Measurements from ENCODE around the gene SCG3. TPM values are rescaled to one million over a fixed set of nuclear protein-coding genes. Genes with fewer than 3 reads are reported as not detected.

Gene SCG3
- total and polyA plus RNA-seq, 2 of the 4 experiments (the other 2 are of a cell fraction): 0.02 TPM; not detected in 1

DNA sequence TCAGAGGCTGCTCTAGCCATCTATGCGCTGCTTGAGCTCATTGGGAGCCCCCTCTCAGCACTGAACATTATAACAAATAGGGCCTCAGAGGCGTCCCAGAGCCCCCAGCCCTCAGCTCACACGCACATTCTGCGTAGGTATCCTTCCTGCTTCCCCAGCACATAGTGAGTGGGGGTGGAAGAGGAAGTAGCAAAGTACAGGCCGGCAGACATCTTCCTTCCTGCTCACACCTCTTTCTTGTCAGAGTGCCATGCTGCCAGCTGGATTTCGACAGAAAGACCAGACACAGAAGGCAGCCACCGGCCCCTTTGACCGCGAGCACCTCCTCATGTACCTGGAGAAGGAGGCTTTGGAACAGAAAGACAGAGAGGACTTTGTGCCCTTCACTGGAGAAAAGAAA is 86.7 kb downstream of the SCG3 start:
- WGBS, 2 experiments (ENCODE audit: extremely low coverage in 2 of 2, insufficient read length in 1 of 2): no CpG with 5 or more reads among the region's 9 CpGs
- POLR2A ChIA-PET (ENCODE audit: unreplicated experiment): no interaction called here
- H2AFZ ChIP-seq (replicated peaks; ENCODE audit: low read length, poor library complexity): no peak overlapping the region

More for the DNA sequence above, 86.7 kb downstream of the SCG3 start:
- intact Hi-C loops (cut with micrococcal nuclease) (no loop called here), in situ Hi-C loops (cut with MboI; ENCODE audit: low sequenced_read_pairs) (no loop called here), dilution Hi-C loops (cut with HindIII; ENCODE audit: low sequenced_read_pairs, unreplicated experiment) (no loop called here)
- Histone ChIP-seq H2BK5ac (ENCODE audit: low read depth, low read length, poor library complexity, severe bottlenecking) (no peak overlapping the region), H2AK5ac (ENCODE audit: low read depth, low read length) (no peak overlapping the region), H3K4me2 (ENCODE audit: low read depth, low read length) (no peak overlapping the region), H3K4ac (ENCODE audit: low read depth, low read length) (no peak overlapping the region), H2BK120ac (ENCODE audit: low read depth, low read length) (no peak overlapping the region), H3K9me3 (ENCODE audit: control insufficient read depth, insufficient read depth, low read length) (no peaks in the 10 kb centered on the region), H3K4me3 (ENCODE audit: insufficient read depth, low read depth, low read length) (no peak overlapping the region), H3K18ac (ENCODE audit: low read depth, low read length) (no peak overlapping the region), H3K9me1 (ENCODE audit: insufficient read depth, low read length) (peaks cover 6% of the 10 kb centered on the region; the same call in 1 of the 2 replicates), H3K14ac (replicated peaks; ENCODE audit: low read depth, low read length) (no peak overlapping the region), H3K4me1 (ENCODE audit: control insufficient read depth, insufficient read depth, low read length) (no peaks in the 10 kb centered on the region), H3K56ac (ENCODE audit: extremely low read depth, insufficient read depth, low read length) (no peak overlapping the region), H4K20me1 (ENCODE audit: insufficient read depth, low read length) (no peaks in the 10 kb centered on the region), H4K8ac (ENCODE audit: low read depth in 2 of 2, low read length in 2 of 2) (no peak overlapping the region), H4K5ac (ENCODE audit: low read depth, low read length) (no peak overlapping the region), H3K36me3 (ENCODE audit: control insufficient read depth, insufficient read depth, low read length) (peaks cover 5% of the 10 kb centered on the region; the same call in 1 of the 2 replicates), H2AK9ac (replicated peaks; ENCODE audit: low read depth, low read length, poor library complexity) (no peak overlapping the region), H4K91ac (ENCODE audit: insufficient read depth, low read depth, low read length) (no peak overlapping the region), H3K79me1 (ENCODE audit: low read depth in 1 of 2, low read length in 2 of 2) (no peaks in the 10 kb centered on the region; a peak in 2 of 4 replicates), H3K27me3 (ENCODE audit: control insufficient read depth, insufficient read depth, low read length) (no peaks in the 10 kb centered on the region), H3K9ac (ENCODE audit: low read depth, low read length) (no peak overlapping the region), H2BK20ac (ENCODE audit: low read depth, low read length) (no peak overlapping the region), H3K23ac (ENCODE audit: low read depth, low read length) (no peak overlapping the region), H3K27ac (ENCODE audit: insufficient read depth, low read length) (no peak overlapping the region), H2BK15ac (ENCODE audit: low read depth, low read length) (no peak overlapping the region)
- no peak for ATAC-seq (ENCODE audit: low read depth)
- DNase-seq: no peak
- TF ChIP-seq NFE2L2 (IDR thresholded peaks at IDR 0.05; ENCODE audit: low read depth, low read length) (no peak), MAZ (IDR thresholded peaks at IDR 0.05; ENCODE audit: borderline replicate concordance, low read depth, low read length) (no peak), RAD21 (IDR thresholded peaks at IDR 0.05; ENCODE audit: low read length) (no peak), FOS (IDR thresholded peaks at IDR 0.05; ENCODE audit: low read depth, low read length) (no peak), POLR2A (IDR thresholded peaks at IDR 0.05; ENCODE audit: low read depth, low read length) (no peak)
- TF ChIP-seq, protein P1, sequence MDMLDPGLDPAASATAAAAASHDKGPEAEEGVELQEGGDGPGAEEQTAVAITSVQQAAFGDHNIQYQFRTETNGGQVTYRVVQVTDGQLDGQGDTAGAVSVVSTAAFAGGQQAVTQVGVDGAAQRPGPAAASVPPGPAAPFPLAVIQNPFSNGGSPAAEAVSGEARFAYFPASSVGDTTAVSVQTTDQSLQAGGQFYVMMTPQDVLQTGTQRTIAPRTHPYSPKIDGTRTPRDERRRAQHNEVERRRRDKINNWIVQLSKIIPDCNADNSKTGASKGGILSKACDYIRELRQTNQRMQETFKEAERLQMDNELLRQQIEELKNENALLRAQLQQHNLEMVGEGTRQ (IDR thresholded peaks at IDR 0.05; ENCODE audit: low read depth, low read length): no peak
- no TSS peak for BruUV-seq (replicated peaks)
- CTCF ChIA-PET: interaction anchor here (1.0 to 1.1 kb wide), 2 partner anchors 8 to 9 kb away, joined by 5 to 6 read pairs; no protein-coding TSS in a partner anchor

Other genes starting within 250 kb of the SCG3 start
- 21.9 and 34.4 TPM in 2 replicates for gene DMXL2, start 58.7 kb upstream of the SCG3 start, total RNA-seq (2012; rRNA removed)
- 6.9 and 9.7 TPM in 2 replicates for gene DMXL2, start 58.7 kb upstream of the SCG3 start, polyA plus RNA-seq (2012; rRNA removed)
- 5.9 and 7.2 TPM in 2 replicates for gene LYSMD2, start 56.2 kb downstream of the SCG3 start, total RNA-seq (2012; rRNA removed)
- 5.6 and 6.0 TPM in 2 replicates for gene LYSMD2, start 56.2 kb downstream of the SCG3 start, polyA plus RNA-seq (2012; rRNA removed)
- gene TMOD2, start 70.1 kb downstream of the SCG3 start, total RNA-seq (2012; rRNA removed): 5.4 and 6.9 TPM in 2 replicates
- gene TMOD2, start 70.1 kb downstream of the SCG3 start, polyA plus RNA-seq (2012; rRNA removed): 1.7 and 2.8 TPM in 2 replicates
- 22.0 and 51.1 TPM in 2 replicates for gene TMOD3, start 148.2 kb downstream of the SCG3 start, total RNA-seq (2012; rRNA removed)
- gene TMOD3, start 148.2 kb downstream of the SCG3 start, polyA plus RNA-seq (2012; rRNA removed): 7.4 and 10.7 TPM in 2 replicates